ENCODE data around the gene ARHGAP44.

DNA sequence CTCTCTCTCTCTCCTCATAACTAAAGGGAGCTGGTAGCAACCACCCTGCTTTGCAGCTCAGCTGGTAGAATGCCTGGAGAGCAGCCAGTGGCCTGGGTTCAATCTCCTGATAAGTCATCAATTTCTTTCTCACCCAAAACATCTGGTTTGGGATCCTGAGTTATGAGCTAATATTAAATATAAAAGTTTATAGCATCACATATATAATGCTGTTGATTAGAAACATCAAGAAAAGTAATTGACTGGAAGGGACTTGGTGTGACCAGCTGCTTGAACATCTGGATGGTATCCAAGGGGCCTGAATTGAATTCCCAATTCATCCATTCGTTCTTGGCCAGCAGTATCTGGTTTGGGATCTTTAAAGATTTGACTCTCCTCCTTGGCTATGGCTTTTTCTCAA lies 240.8 kb downstream of the ARHGAP44 start:
- TF ChIP-seq, protein P1, sequence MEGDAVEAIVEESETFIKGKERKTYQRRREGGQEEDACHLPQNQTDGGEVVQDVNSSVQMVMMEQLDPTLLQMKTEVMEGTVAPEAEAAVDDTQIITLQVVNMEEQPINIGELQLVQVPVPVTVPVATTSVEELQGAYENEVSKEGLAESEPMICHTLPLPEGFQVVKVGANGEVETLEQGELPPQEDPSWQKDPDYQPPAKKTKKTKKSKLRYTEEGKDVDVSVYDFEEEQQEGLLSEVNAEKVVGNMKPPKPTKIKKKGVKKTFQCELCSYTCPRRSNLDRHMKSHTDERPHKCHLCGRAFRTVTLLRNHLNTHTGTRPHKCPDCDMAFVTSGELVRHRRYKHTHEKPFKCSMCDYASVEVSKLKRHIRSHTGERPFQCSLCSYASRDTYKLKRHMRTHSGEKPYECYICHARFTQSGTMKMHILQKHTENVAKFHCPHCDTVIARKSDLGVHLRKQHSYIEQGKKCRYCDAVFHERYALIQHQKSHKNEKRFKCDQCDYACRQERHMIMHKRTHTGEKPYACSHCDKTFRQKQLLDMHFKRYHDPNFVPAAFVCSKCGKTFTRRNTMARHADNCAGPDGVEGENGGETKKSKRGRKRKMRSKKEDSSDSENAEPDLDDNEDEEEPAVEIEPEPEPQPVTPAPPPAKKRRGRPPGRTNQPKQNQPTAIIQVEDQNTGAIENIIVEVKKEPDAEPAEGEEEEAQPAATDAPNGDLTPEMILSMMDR (IDR thresholded peaks at IDR 0.05): no peak
- TF ChIP-seq ZFX (IDR thresholded peaks at IDR 0.05; ENCODE audit: borderline replicate concordance): no peak

Measured in 22Rv1 (cell line).